ENCODE data around the gene FBXW7.

FBXW7 gene

GRCh38 chr4:152476796-152477195 is 59.1 kb downstream of the FBXW7 start:
- TF ChIP-seq FOXP2 (optimal IDR thresholded peaks at IDR 0.05; ENCODE audit: borderline replicate concordance, extremely low read depth, extremely low read length, insufficient read depth): no peak
- no peak for TF ChIP-seq SIN3A (IDR thresholded peaks at IDR 0.05; ENCODE audit: borderline replicate concordance, insufficient read depth, low read length)
- no peak for TF ChIP-seq POLR2AphosphoS5 (IDR thresholded peaks at IDR 0.05; ENCODE audit: low read depth, low read length)
- TF ChIP-seq REST (IDR thresholded peaks at IDR 0.05; ENCODE audit: insufficient read depth in 1 of 2, low read depth in 2 of 2, low read length in 2 of 2): no peak
- TF ChIP-seq TAF1 (IDR thresholded peaks at IDR 0.05; ENCODE audit: borderline replicate concordance, insufficient read depth, low read length): no peak

DNA sequence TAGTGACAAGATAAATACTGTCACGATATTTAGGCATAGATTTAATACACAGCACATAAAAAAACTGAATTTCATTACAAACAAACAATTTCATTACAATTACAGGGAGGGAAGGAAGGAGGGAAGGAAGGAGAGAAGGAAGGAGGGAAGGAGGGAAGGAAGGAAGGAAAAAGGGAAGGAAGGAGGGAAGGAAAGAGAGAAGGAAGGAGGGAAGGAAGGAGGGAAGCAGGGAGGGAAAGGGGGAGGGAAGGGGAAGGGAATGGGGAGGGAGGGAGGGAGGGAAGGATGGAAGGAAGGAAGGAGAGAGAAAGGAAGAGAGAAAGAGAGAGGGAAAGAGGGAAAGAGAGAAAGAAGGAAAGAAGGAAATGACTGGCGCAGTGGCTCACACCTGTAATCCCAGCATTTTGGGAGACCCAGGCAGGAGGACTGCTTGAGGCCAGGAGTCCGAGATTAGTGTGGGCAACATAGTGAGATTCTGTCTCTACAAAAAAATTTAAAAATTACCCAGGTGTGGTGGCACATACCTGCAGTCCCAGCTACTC is 64.6 kb downstream of the FBXW7 start:
- TF ChIP-seq FOXP2 (optimal IDR thresholded peaks at IDR 0.05; ENCODE audit: borderline replicate concordance, extremely low read depth, extremely low read length, insufficient read depth) (no peak), SIN3A (IDR thresholded peaks at IDR 0.05; ENCODE audit: borderline replicate concordance, insufficient read depth, low read length) (no peak), POLR2AphosphoS5 (IDR thresholded peaks at IDR 0.05; ENCODE audit: low read depth, low read length) (no peak), REST (IDR thresholded peaks at IDR 0.05; ENCODE audit: insufficient read depth in 1 of 2, low read depth in 2 of 2, low read length in 2 of 2) (no peak), TAF1 (IDR thresholded peaks at IDR 0.05; ENCODE audit: borderline replicate concordance, insufficient read depth, low read length) (no peak)

DNA sequence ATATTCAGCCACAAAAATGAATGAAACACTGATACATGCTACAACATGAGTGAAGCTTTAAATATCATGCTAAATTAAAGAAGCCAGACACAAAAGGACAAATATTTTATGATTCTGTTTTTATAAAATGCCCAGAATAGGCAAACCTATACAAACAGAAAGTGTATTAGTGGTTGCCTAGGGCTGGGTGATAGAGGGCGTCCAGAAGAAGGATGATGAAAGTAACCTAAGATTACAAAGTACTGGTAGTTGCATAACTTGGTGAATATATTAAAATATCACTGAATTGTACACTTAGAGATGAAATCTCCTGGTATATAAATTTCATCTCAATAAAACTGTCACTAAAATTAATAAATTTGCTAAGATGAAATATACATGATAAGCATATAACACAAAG is 67.5 kb downstream of the FBXW7 start:
- no peak for TF ChIP-seq POLR2AphosphoS5 (IDR thresholded peaks at IDR 0.05; ENCODE audit: low read depth, low read length)
- no peak for TF ChIP-seq TAF1 (IDR thresholded peaks at IDR 0.05; ENCODE audit: borderline replicate concordance, insufficient read depth, low read length)
- TF ChIP-seq SIN3A (IDR thresholded peaks at IDR 0.05; ENCODE audit: borderline replicate concordance, insufficient read depth, low read length): no peak
- no peak for TF ChIP-seq REST (IDR thresholded peaks at IDR 0.05; ENCODE audit: insufficient read depth in 1 of 2, low read depth in 2 of 2, low read length in 2 of 2)
- no peak for TF ChIP-seq FOXP2 (optimal IDR thresholded peaks at IDR 0.05; ENCODE audit: borderline replicate concordance, extremely low read depth, extremely low read length, insufficient read depth)

- no peak for TF ChIP-seq SIN3A (IDR thresholded peaks at IDR 0.05; ENCODE audit: borderline replicate concordance, insufficient read depth, low read length)
- TF ChIP-seq TAF1 (IDR thresholded peaks at IDR 0.05; ENCODE audit: borderline replicate concordance, insufficient read depth, low read length): no peak
- no peak for TF ChIP-seq FOXP2 (optimal IDR thresholded peaks at IDR 0.05; ENCODE audit: borderline replicate concordance, extremely low read depth, extremely low read length, insufficient read depth)
- TF ChIP-seq REST (IDR thresholded peaks at IDR 0.05; ENCODE audit: insufficient read depth in 1 of 2, low read depth in 2 of 2, low read length in 2 of 2): no peak
- no peak for TF ChIP-seq POLR2AphosphoS5 (IDR thresholded peaks at IDR 0.05; ENCODE audit: low read depth, low read length)
Observed at GRCh38 chr4:152467101-152467500, 68.8 kb downstream of the FBXW7 start.

All from PFSK-1 (cell line).